ENCODE measurements around the gene TECPR2. TPM values are rescaled to one million over a fixed set of nuclear protein-coding genes. Genes with fewer than 3 reads are reported as not detected.

TECPR2 gene
- total and polyA plus RNA-seq, 2 of the 13 experiments (the other 11 are each of a cell fraction or from before 2014, with no cell fraction given), result 3.5 to 5.7 TPM

GRCh38 chr14:102314242-102315011 lies 48.3 kb upstream of the TECPR2 start (continued):
- TF ChIP-seq GLI4 (CRISPR knock-in tag; IDR thresholded peaks at IDR 0.05; ENCODE audit: borderline replicate concordance) (no peak; the same call in 1 of the 2 replicates), SP140L (CRISPR knock-in tag; IDR thresholded peaks at IDR 0.05; ENCODE audit: borderline replicate concordance) (no peak), U2AF1 (optimal IDR thresholded peaks at IDR 0.05; ENCODE audit: low read depth, low read length) (no peak), ZNF564 (CRISPR knock-in tag; IDR thresholded peaks at IDR 0.05) (no peak), ZNF766 (CRISPR knock-in tag; IDR thresholded peaks at IDR 0.05; ENCODE audit: borderline replicate concordance) (peak; percentile 52; the same call in 1 of the 2 replicates), SP1 (IDR thresholded peaks at IDR 0.05) (no peak), SP1 (CRISPR knock-in tag; IDR thresholded peaks at IDR 0.05) (no peak), ZSCAN29 (CRISPR knock-in tag; conservative IDR thresholded peaks at IDR 0.05) (peak; percentile 33; the same call in 1 of the 2 replicates), ZNF503 (CRISPR knock-in tag; IDR thresholded peaks at IDR 0.05) (no peak; the same call in 1 of the 2 replicates), GABPA (IDR thresholded peaks at IDR 0.05; ENCODE audit: low read depth, low read length) (no peak), GABPA (CRISPR knock-in tag; IDR thresholded peaks at IDR 0.05; ENCODE audit: low read depth) (0 out of 2 replicates have a peak, but pooled peaks have one; percentile 14), PRDM15 (CRISPR knock-in tag; IDR thresholded peaks at IDR 0.05) (peak; percentile 31; the same call in 1 of the 2 replicates), ZNF460 (CRISPR knock-in tag; IDR thresholded peaks at IDR 0.05; ENCODE audit: borderline replicate concordance) (peak; percentile 17; the same call in 1 of the 2 replicates), ZNF720 (CRISPR knock-in tag; IDR thresholded peaks at IDR 0.05) (0 out of 2 replicates have a peak, but pooled peaks have one; percentile 66), ZBTB38 (CRISPR knock-in tag; IDR thresholded peaks at IDR 0.05) (no peak; the same call in 1 of the 2 replicates), RELA (CRISPR knock-in tag; IDR thresholded peaks at IDR 0.05) (no peak), ZNF101 (CRISPR knock-in tag; IDR thresholded peaks at IDR 0.05; ENCODE audit: borderline replicate concordance, low read depth) (no peak), DRAP1 (CRISPR knock-in tag; IDR thresholded peaks at IDR 0.05) (0 out of 2 replicates have a peak, but pooled peaks have one; percentile 12), ZSCAN9 (CRISPR knock-in tag; IDR thresholded peaks at IDR 0.05; ENCODE audit: borderline replicate concordance) (peak; percentile 76)
- TF ChIP-seq, protein P1, sequence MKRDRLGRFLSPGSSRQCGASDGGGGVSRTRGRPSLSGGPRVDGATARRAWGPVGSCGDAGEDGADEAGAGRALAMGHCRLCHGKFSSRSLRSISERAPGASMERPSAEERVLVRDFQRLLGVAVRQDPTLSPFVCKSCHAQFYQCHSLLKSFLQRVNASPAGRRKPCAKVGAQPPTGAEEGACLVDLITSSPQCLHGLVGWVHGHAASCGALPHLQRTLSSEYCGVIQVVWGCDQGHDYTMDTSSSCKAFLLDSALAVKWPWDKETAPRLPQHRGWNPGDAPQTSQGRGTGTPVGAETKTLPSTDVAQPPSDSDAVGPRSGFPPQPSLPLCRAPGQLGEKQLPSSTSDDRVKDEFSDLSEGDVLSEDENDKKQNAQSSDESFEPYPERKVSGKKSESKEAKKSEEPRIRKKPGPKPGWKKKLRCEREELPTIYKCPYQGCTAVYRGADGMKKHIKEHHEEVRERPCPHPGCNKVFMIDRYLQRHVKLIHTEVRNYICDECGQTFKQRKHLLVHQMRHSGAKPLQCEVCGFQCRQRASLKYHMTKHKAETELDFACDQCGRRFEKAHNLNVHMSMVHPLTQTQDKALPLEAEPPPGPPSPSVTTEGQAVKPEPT (CRISPR knock-in tag; IDR thresholded peaks at IDR 0.05; ENCODE audit: low read depth), result no peak
- TF ChIP-seq, protein P2, sequence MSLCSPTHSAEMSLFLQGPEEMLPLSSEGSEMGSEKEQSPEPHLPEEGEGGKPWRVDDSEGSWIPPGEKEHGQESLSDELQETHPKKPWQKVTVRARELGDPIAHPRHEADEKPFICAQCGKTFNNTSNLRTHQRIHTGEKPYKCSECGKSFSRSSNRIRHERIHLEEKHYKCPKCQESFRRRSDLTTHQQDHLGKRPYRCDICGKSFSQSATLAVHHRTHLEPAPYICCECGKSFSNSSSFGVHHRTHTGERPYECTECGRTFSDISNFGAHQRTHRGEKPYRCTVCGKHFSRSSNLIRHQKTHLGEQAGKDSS (CRISPR knock-in tag; IDR thresholded peaks at IDR 0.05; ENCODE audit: borderline replicate concordance, low read depth), result peak; percentile 81; the same call in 1 of the 2 replicates
